Measurements from ENCODE around the gene MRPL16.

Gene MRPL16

GRCh38 chr11:59771605-59772004 is 39.0 kb downstream of the MRPL16 start:
- DNase-seq (ENCODE audit: insufficient read length, low spot score), result no peak
- FAIRE-seq, result no peak
- no peak for TF ChIP-seq POLR2A (IDR thresholded peaks at IDR 0.05; ENCODE audit: low read depth, low read length)

GRCh38 chr11:59770869-59771268 is 39.7 kb downstream of the MRPL16 start:
- FAIRE-seq (no peak), DNase-seq (ENCODE audit: insufficient read length, low spot score) (no peak)
- no peak for TF ChIP-seq POLR2A (IDR thresholded peaks at IDR 0.05; ENCODE audit: low read depth, low read length)

GRCh38 chr11:59770319-59770718 is 40.3 kb downstream of the MRPL16 start:
- FAIRE-seq, result no peak
- no peak for TF ChIP-seq POLR2A (IDR thresholded peaks at IDR 0.05; ENCODE audit: low read depth, low read length)
- no peak for DNase-seq (ENCODE audit: insufficient read length, low spot score)

DNA sequence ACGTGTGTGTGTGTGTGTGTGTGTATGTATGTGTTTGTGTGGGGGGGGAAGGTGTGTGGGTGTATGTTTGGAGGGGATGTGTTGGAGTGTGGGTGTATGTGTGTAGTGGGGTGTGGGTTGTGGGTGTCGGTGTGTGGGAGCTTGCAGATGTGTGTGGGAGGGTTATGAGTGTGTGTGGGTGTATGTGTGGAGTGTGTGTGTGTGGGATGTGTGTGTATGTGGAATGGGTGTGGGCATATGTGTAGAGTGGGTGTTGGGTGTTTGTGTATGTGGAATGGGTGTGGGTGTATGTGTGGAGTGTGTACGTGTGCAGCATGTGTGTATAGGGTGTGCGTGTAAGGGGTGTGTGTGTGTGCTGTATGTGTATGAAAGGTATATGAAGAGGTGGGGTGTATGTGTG is 40.8 kb downstream of the MRPL16 start:
- no peak for TF ChIP-seq POLR2A (IDR thresholded peaks at IDR 0.05; ENCODE audit: low read depth, low read length)
- DNase-seq (ENCODE audit: insufficient read length, low spot score) (no peak), FAIRE-seq (no peak)

DNA sequence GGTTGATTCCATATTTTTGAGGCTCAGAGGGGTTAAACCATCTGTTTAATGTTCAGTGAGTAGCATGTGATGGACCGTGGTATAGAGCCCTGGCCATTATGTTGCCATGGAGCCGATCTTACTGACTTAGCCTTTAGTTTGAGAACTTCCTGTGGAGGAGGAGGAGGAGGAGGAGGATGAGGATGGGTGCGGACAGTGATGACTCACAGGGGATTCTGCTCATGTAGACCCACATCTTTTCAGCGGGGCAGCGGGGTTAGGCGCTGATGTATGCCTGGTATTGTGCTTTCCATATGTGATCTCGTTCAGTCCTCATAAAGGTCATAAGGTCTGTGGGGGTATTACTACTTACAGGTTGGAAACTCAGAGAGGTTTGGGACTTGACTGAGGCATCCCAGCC is 41.5 kb downstream of the MRPL16 start:
- no peak for FAIRE-seq
- DNase-seq (ENCODE audit: insufficient read length, low spot score), result no peak
- no peak for TF ChIP-seq POLR2A (IDR thresholded peaks at IDR 0.05; ENCODE audit: low read depth, low read length)

- DNase-seq (ENCODE audit: insufficient read length, low spot score) (no peak), FAIRE-seq (no peak)
- TF ChIP-seq POLR2A (IDR thresholded peaks at IDR 0.05; ENCODE audit: low read depth, low read length), result no peak
Observed at GRCh38 chr11:59767225-59767611, 43.4 kb downstream of the MRPL16 start.

- FAIRE-seq (no peak), DNase-seq (ENCODE audit: insufficient read length, low spot score) (no peak)
- no peak for TF ChIP-seq POLR2A (IDR thresholded peaks at IDR 0.05; ENCODE audit: low read depth, low read length)
Observed at GRCh38 chr11:59766542-59767224, 43.9 kb downstream of the MRPL16 start.

DNA sequence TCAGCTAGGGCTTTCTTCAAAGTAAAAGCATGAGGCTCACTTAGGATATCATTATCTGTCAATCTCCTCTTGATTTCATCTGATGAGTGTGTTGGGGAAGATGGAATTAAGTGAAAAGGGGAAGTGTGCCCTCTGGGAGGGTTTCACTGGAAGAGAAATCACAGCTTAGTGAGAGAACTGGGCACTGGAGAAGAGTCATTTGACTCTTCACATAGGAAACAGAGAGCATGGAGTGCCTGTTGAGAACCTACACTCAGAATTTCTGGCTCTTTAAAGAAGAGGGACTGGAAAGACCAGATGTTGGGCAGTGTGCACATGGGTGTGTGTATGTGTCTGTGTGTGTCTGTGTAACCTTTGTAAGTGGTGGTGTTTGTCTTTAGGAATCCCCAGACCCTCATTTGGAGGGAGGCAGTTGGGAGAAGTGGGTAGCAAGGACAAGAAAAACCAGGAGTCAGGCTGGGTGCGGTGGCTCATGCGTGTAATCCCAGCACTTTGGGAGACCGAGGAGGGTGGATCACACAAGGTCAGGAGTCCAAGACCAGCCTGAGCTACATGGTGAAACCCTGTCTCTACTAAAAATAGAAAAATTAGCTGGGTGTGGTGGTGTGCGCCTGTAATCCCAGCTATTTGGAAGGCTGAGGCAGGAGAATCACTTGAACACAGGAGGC is 45.4 kb downstream of the MRPL16 start:
- no peak for TF ChIP-seq POLR2A (IDR thresholded peaks at IDR 0.05; ENCODE audit: low read depth, low read length)
- FAIRE-seq (no peak), DNase-seq (ENCODE audit: insufficient read length, low spot score) (no peak)

GRCh38 chr11:59761993-59762392 is 48.6 kb downstream of the MRPL16 start:
- FAIRE-seq (no peak), DNase-seq (ENCODE audit: insufficient read length, low spot score) (no peak)
- no peak for TF ChIP-seq POLR2A (IDR thresholded peaks at IDR 0.05; ENCODE audit: low read depth, low read length)

- no peak for FAIRE-seq
- no peak for TF ChIP-seq POLR2A (IDR thresholded peaks at IDR 0.05; ENCODE audit: low read depth, low read length)
- no peak for DNase-seq (ENCODE audit: insufficient read length, low spot score)
Observed at GRCh38 chr11:59760771-59761170, 49.8 kb downstream of the MRPL16 start.

DNA sequence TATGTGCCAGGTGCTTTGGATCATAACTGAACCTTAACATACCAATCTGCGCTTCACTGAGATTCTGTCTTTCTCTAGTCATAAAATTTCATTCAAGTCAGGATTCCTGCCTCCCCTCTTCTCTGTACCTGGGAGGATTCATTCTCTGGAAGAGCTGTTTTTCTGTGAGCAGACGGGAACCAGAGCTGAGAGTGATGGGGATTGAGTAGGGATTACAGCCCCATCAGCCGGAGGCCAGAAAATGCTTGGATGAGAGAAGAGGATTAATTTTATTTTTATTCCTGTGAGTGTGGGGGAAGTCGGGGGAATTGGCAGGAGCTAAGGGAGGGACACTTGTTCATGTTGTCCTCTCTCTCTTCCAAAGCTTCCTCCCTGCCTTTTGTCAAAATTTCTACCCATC is 50.7 kb downstream of the MRPL16 start:
- TF ChIP-seq POLR2A (IDR thresholded peaks at IDR 0.05; ENCODE audit: low read depth, low read length), result no peak
- no peak for FAIRE-seq
- DNase-seq (ENCODE audit: insufficient read length, low spot score), result no peak

GRCh38 chr11:59758401-59759037 is 52.1 kb downstream of the MRPL16 start:
- no peak for DNase-seq (ENCODE audit: insufficient read length, low spot score)
- no peak for FAIRE-seq
- TF ChIP-seq POLR2A (IDR thresholded peaks at IDR 0.05; ENCODE audit: low read depth, low read length), result no peak

GRCh38 chr11:59756845-59757244 is 53.7 kb downstream of the MRPL16 start:
- TF ChIP-seq POLR2A (IDR thresholded peaks at IDR 0.05; ENCODE audit: low read depth, low read length), result no peak
- FAIRE-seq (no peak), DNase-seq (ENCODE audit: insufficient read length, low spot score) (no peak)

DNA sequence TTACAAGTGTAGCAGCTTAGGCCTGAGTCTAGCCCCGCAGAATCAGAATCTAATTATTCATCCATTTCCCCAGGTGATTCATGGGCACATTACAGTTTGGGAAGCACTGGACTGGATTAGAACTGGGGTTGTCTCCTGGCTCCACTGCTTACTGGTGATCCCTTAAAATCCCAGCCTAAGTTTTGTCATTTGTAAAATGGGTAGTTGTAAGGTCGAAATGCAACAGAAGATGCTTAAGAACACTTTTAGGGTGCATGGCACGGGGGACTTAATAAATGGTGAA is 54.1 kb downstream of the MRPL16 start:
- FAIRE-seq (no peak), DNase-seq (ENCODE audit: insufficient read length, low spot score) (no peak)
- no peak for TF ChIP-seq POLR2A (IDR thresholded peaks at IDR 0.05; ENCODE audit: low read depth, low read length)

Measured in H54 (cell line).